ENCODE results near the gene POU2AF3.

DNA sequence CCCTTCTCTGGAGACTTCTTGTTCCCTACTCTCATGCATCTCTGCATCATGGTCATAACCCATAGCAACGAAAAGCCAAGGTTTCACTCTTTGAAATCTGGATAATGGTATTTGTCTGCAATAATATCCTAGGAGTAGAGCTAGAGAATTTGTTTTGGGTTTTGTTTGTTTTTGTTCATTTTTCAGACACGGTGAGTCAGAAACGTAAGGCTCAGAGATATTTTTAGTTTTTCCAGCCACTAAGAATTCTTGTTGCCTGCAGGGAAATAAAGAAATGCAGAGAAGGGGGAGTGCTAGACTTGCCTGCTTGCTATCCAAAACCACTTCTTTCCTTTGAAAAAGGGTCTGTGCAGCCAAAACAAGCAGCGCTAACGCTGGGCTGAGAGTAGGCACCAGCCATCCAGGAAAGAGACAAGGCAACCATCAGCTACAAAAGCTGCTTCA is 26.0 kb downstream of the POU2AF3 start:
- TF ChIP-seq, protein P1, sequence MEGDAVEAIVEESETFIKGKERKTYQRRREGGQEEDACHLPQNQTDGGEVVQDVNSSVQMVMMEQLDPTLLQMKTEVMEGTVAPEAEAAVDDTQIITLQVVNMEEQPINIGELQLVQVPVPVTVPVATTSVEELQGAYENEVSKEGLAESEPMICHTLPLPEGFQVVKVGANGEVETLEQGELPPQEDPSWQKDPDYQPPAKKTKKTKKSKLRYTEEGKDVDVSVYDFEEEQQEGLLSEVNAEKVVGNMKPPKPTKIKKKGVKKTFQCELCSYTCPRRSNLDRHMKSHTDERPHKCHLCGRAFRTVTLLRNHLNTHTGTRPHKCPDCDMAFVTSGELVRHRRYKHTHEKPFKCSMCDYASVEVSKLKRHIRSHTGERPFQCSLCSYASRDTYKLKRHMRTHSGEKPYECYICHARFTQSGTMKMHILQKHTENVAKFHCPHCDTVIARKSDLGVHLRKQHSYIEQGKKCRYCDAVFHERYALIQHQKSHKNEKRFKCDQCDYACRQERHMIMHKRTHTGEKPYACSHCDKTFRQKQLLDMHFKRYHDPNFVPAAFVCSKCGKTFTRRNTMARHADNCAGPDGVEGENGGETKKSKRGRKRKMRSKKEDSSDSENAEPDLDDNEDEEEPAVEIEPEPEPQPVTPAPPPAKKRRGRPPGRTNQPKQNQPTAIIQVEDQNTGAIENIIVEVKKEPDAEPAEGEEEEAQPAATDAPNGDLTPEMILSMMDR (optimal IDR thresholded peaks at IDR 0.05 in 1 of 3, IDR thresholded peaks at IDR 0.05 in 1 of 3, conservative IDR thresholded peaks at IDR 0.05 in 1 of 3; ENCODE audit: extremely low read depth in 1 of 3, insufficient read depth in 2 of 3, low read length in 3 of 3), result no peak
- TF ChIP-seq EZH2 (IDR thresholded peaks at IDR 0.05; ENCODE audit: low read length), result no peak

Measured in keratinocyte (primary cell).